ENCODE results near the gene MAL. TPM values are rescaled to one million over a fixed set of nuclear protein-coding genes. Genes with fewer than 3 reads are reported as not detected.
A peak's percentile ranks its signal among the peaks of the same experiment; 100 is the strongest.

MAL gene
- total and polyA plus RNA-seq, 8 donors = 3.2 to 198 (median 26.9) TPM

DNA sequence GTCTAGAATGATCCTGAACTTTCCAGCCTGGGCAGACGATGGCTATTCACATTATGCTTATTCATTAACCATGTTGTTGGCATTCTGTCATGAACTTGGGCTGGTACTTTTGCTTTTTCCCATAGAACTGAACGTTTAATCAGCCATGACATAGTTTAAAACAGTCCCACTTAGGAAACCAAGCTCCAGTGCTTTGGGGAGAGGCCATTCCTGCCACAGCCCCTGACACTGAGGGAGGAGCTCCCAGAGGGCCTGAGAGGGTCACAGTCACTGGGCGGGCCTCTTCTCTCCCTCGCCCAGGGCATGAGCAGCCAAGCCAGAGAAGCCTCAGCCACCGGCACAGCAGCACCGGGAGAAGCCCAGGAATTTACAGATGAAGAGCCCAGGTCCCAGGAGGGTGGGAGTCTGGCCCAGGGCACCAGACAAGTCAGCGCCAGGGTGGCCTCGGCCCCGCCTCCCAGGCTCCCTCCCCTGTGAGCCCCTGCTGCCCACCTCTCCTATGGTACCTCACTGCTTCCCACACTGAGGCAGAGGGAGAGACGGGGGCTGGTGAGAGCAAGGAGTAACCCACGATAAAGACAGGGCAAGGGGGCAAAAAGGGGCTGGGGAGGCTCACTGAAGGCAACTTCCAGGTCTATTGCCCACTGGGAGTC is 33.6 kb downstream of the MAL start:
- no peak overlapping the region for H3K4me3 ChIP-seq
- peaks cover 0 to 24% (median 13%) of the 10 kb centered on the region in 4 donors for H3K4me1 ChIP-seq
- TF ChIP-seq POLR2A (IDR thresholded peaks at IDR 0.05) = no peak
- TF ChIP-seq POLR2AphosphoS5 (IDR thresholded peaks at IDR 0.05) = no peak
- TF ChIP-seq, protein P1, sequence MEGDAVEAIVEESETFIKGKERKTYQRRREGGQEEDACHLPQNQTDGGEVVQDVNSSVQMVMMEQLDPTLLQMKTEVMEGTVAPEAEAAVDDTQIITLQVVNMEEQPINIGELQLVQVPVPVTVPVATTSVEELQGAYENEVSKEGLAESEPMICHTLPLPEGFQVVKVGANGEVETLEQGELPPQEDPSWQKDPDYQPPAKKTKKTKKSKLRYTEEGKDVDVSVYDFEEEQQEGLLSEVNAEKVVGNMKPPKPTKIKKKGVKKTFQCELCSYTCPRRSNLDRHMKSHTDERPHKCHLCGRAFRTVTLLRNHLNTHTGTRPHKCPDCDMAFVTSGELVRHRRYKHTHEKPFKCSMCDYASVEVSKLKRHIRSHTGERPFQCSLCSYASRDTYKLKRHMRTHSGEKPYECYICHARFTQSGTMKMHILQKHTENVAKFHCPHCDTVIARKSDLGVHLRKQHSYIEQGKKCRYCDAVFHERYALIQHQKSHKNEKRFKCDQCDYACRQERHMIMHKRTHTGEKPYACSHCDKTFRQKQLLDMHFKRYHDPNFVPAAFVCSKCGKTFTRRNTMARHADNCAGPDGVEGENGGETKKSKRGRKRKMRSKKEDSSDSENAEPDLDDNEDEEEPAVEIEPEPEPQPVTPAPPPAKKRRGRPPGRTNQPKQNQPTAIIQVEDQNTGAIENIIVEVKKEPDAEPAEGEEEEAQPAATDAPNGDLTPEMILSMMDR (IDR thresholded peaks at IDR 0.05) = no peak
- no peak for TF ChIP-seq EP300 (IDR thresholded peaks at IDR 0.05)
- no peaks in the 10 kb centered on the region for H3K9me3 ChIP-seq
- no peaks in the 10 kb centered on the region for H3K36me3 ChIP-seq
- peaks cover 0 to 33% (median 0%) of the 10 kb centered on the region in 3 donors for H3K27me3 ChIP-seq
- DNase-seq = peak; percentile 21 to 29
- intact Hi-C loops (cut with DNase I; ENCODE audit: low total_unique reads) = no loop called here
- peak overlapping the region in 2 of 5 donors; percentile 51 to 64 for H3K27ac ChIP-seq
- WGBS, 5 donors = 45 to 59% (median 55%) methylated on average over 7 to 11 of the region's 11 CpGs

DNA sequence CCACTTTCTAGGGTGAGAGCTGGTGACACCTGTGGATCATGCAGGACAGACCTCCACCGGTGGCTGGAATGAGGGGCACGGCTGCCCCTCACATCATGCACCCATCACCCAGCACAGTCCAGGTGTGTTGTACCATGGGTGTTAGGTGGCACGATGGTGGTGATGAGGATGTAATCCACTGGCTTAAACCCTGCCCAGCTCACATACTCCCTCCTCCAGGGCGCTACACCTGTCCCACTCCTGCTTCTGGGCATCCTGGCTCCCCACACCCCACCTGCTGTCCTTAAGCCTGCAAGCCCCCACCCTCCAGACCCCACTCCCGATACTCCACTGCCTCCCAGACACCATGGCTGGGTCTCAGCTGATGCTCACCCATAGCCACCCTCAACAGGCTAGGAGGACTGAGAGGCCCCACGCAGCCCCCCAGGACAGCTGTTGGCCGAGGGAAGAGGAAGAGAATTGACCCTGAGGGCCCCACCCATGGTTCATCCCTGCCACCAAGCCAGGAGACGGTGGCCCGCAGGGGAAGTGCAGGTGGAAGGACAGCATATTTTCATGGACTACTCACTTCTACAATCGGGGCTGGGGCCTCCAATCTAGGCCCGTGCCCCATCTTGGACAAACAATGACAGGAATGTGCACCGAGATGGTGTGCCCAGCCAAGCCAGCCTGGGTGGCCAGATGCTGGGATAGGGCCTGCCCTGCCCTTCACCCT is 34.3 kb downstream of the MAL start:
- intact Hi-C loops (cut with DNase I; ENCODE audit: low total_unique reads) = no loop called here
- peak overlapping the region in 2 of 5 donors; percentile 51 to 64 for H3K27ac ChIP-seq
- peaks cover 0 to 28% (median 0%) of the 10 kb centered on the region in 3 donors for H3K27me3 ChIP-seq
- peak; percentile 17 to 40 for DNase-seq
- H3K4me1 ChIP-seq = peaks cover 0 to 24% (median 13%) of the 10 kb centered on the region in 4 donors
- H3K4me3 ChIP-seq = no peak overlapping the region
- no peaks in the 10 kb centered on the region for H3K9me3 ChIP-seq
- TF ChIP-seq POLR2AphosphoS5 (IDR thresholded peaks at IDR 0.05) = no peak
- TF ChIP-seq, protein P1 (IDR thresholded peaks at IDR 0.05) = no peak
- no peak for TF ChIP-seq POLR2A (IDR thresholded peaks at IDR 0.05)
- no peak for TF ChIP-seq EP300 (IDR thresholded peaks at IDR 0.05)
- no peaks in the 10 kb centered on the region for H3K36me3 ChIP-seq
- WGBS, 5 donors = 68 to 83% (median 70%) methylated on average over 10 to 12 of the region's 12 CpGs

DNA sequence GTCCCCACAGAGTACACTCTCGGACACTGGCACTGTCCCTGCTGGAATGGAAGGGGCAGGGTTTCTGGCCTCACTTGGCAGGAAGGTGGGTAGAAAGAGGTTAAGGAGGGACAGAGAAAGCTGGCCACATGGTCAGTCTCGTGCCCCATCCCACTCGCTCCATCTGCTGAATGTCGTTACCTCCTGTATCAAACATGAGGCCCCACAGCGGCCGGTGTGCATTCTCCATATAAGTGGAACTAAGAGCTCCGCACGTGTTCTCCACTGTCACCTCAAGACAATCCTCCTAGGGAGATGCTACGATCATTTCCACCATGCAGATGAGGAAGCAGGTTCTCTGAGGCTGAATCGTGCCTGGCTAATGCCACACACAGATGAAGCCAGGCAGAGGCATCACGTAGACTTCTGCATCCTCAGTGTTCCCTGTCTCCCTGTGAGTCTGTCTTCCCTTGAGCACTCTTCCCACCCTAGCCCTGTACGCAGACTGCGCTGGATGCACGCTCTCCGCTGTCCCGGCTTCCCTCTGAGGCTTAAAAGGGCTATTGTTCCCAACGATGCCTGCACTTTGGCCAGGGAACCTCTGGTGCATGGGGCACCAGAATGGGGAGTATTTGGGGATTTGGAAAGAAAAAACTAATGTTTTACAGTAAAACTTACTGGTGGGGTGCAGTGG is 35.1 kb downstream of the MAL start:
- 84 to 91% (median 88%) methylated on average over 17 of the region's 17 CpGs for WGBS, 5 donors
- intact Hi-C loops (cut with DNase I; ENCODE audit: low total_unique reads) = no loop called here
- Histone ChIP-seq H3K36me3 (no peaks in the 10 kb centered on the region), H3K27ac (peak overlapping the region in 1 of 5 donors; percentile 64), H3K27me3 (peaks cover 0 to 25% (median 0%) of the 10 kb centered on the region in 3 donors), H3K9me3 (no peaks in the 10 kb centered on the region), H3K4me3 (no peak overlapping the region), H3K4me1 (peaks cover 0 to 24% (median 13%) of the 10 kb centered on the region in 4 donors)
- TF ChIP-seq, protein P1 (IDR thresholded peaks at IDR 0.05) = no peak
- no peak for TF ChIP-seq POLR2A (IDR thresholded peaks at IDR 0.05)
- no peak for TF ChIP-seq EP300 (IDR thresholded peaks at IDR 0.05)
- TF ChIP-seq POLR2AphosphoS5 (IDR thresholded peaks at IDR 0.05) = no peak
- no peak for DNase-seq

DNA sequence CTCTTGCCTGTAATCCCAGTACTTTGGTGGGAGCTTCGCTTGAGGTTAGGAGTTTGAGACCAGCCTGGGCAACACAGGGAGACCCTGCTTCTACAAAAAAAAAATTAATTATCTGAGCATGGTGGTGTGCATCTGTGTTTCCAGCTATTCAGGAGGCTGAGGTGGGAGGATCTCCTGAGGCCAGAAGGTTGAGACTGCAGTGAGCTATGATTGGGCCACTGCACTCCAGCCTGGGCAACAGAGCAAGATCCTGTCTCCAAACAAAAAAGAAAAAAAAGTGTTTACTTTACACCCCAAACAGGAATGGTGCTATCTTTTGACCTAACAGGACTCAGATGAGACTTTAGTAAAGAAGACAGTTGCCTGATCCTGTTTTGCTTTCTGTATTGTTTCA is 35.6 kb downstream of the MAL start:
- Histone ChIP-seq H3K4me3 (no peak overlapping the region), H3K27me3 (peaks cover 0 to 20% (median 0%) of the 10 kb centered on the region in 3 donors), H3K36me3 (no peaks in the 10 kb centered on the region), H3K9me3 (no peaks in the 10 kb centered on the region), H3K27ac (no peak overlapping the region), H3K4me1 (peaks cover 0 to 24% (median 13%) of the 10 kb centered on the region in 4 donors)
- intact Hi-C loops (cut with DNase I; ENCODE audit: low total_unique reads) = no loop called here
- no peak for DNase-seq
- 83 to 100% (median 97%) methylated on average over 1 of the region's 1 CpG for WGBS, 5 donors
- TF ChIP-seq POLR2A (IDR thresholded peaks at IDR 0.05) (no peak), POLR2AphosphoS5 (IDR thresholded peaks at IDR 0.05) (no peak), EP300 (IDR thresholded peaks at IDR 0.05) (no peak)
- TF ChIP-seq, protein P1 (IDR thresholded peaks at IDR 0.05) = no peak

All from stomach (tissue), 9 donors.